Measurements from ENCODE around the gene ATG7.

GRCh38 chr3:11536132-11536935 lies 264.1 kb downstream of the ATG7 start:
- TF ChIP-seq EZH2 (IDR thresholded peaks at IDR 0.05) (no peak), POLR2AphosphoS5 (IDR thresholded peaks at IDR 0.05; ENCODE audit: borderline replicate concordance, low read depth, low read length) (no peak)

Data from SK-N-MC (cell line).